ENCODE results near the gene FOXP1. TPM values are rescaled to one million over a fixed set of nuclear protein-coding genes. Genes with fewer than 3 reads are reported as not detected.

The FOXP1 gene
- total RNA-seq, 1 donor: 195 TPM

DNA sequence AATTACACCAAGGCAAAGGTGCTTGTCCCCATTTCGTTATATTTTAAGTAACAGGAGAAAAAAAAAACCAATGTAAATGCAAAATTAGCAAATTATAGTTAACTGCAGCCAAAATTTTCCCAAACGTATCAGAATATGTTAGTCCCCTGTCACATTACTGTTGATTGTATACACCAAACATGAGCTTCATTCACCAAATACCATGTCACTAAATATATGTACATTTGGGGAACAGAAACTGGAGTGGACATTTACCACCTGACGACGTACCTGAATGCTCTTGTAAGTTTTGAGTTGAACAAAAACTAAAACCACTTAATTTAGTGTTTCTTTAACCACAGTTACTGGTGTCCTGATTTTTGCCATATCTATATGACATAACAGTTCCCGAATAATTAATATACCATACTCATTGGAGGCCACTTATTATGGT is 3.3 kb upstream of the FOXP1 start:
- no peak overlapping the region for H2AFZ ChIP-seq (ENCODE audit: low read length)
- H3K79me2 ChIP-seq (ENCODE audit: insufficient read depth, low read length): peaks cover 37% of the 10 kb centered on the region
- DNase-seq (ENCODE audit: insufficient read length, low spot score, missing footprints): no peak
- no peak overlapping the region for H3K4me2 ChIP-seq (ENCODE audit: insufficient read depth, low read length)
- H3K9me3 ChIP-seq (ENCODE audit: low read depth, low read length): no peaks in the 10 kb centered on the region
- no peaks in the 10 kb centered on the region for H3K36me3 ChIP-seq (ENCODE audit: insufficient read depth, low read length)
- no peak overlapping the region for H3K27ac ChIP-seq (ENCODE audit: low read depth, low read length)
- TF ChIP-seq CTCF (IDR thresholded peaks at IDR 0.05; ENCODE audit: extremely low read depth, low read depth, low read length): no peak
- H3K4me3 ChIP-seq (ENCODE audit: insufficient read depth, low read length): no peak overlapping the region
- no peaks in the 10 kb centered on the region for H4K20me1 ChIP-seq (ENCODE audit: insufficient read depth, low read length)
- H3K4me1 ChIP-seq (ENCODE audit: insufficient read depth, low read length): peaks cover 36% of the 10 kb centered on the region
- H3K27me3 ChIP-seq (ENCODE audit: insufficient read depth, low read length): no peaks in the 10 kb centered on the region

GRCh38 chr3:71585887-71586809 is 2.6 kb upstream of the FOXP1 start:
- peak overlapping the region; percentile 85 for H3K27ac ChIP-seq (ENCODE audit: low read depth, low read length)

GRCh38 chr3:71585131-71585530 is 1.6 kb upstream of the FOXP1 start:
- Histone ChIP-seq H3K36me3 (ENCODE audit: insufficient read depth, low read length) (no peaks in the 10 kb centered on the region), H3K27me3 (ENCODE audit: insufficient read depth, low read length) (no peaks in the 10 kb centered on the region), H3K4me3 (ENCODE audit: insufficient read depth, low read length) (peak overlapping the region; percentile 87), H2AFZ (ENCODE audit: low read length) (no peak overlapping the region), H3K9me3 (ENCODE audit: low read depth, low read length) (no peaks in the 10 kb centered on the region), H3K4me2 (ENCODE audit: insufficient read depth, low read length) (peak overlapping the region; percentile 95), H3K4me1 (ENCODE audit: insufficient read depth, low read length) (peaks cover 37% of the 10 kb centered on the region), H3K79me2 (ENCODE audit: insufficient read depth, low read length) (peaks cover 54% of the 10 kb centered on the region), H4K20me1 (ENCODE audit: insufficient read depth, low read length) (no peaks in the 10 kb centered on the region), H3K27ac (ENCODE audit: low read depth, low read length) (peak overlapping the region; percentile 85)
- no peak for DNase-seq (ENCODE audit: insufficient read length, low spot score, missing footprints)
- no peak for TF ChIP-seq CTCF (IDR thresholded peaks at IDR 0.05; ENCODE audit: extremely low read depth, low read depth, low read length)

More at GRCh38 chr3:71585887-71586809, 2.6 kb upstream of the FOXP1 start:
- Histone ChIP-seq H3K4me3 (ENCODE audit: insufficient read depth, low read length) (peak overlapping the region; percentile 35), H3K9me3 (ENCODE audit: low read depth, low read length) (no peaks in the 10 kb centered on the region), H3K27me3 (ENCODE audit: insufficient read depth, low read length) (no peaks in the 10 kb centered on the region), H3K4me1 (ENCODE audit: insufficient read depth, low read length) (peaks cover 35% of the 10 kb centered on the region), H2AFZ (ENCODE audit: low read length) (no peak overlapping the region), H4K20me1 (ENCODE audit: insufficient read depth, low read length) (no peaks in the 10 kb centered on the region), H3K4me2 (ENCODE audit: insufficient read depth, low read length) (peak overlapping the region; percentile 95), H3K79me2 (ENCODE audit: insufficient read depth, low read length) (peaks cover 44% of the 10 kb centered on the region), H3K36me3 (ENCODE audit: insufficient read depth, low read length) (no peaks in the 10 kb centered on the region)
- no peak for DNase-seq (ENCODE audit: insufficient read length, low spot score, missing footprints)
- TF ChIP-seq CTCF (IDR thresholded peaks at IDR 0.05; ENCODE audit: extremely low read depth, low read depth, low read length): peak; percentile 71

- peak; percentile 82 for DNase-seq (ENCODE audit: insufficient read length, low spot score, missing footprints)
- peak overlapping the region; percentile 79 for H2AFZ ChIP-seq (ENCODE audit: low read length)
- peaks cover 42% of the 10 kb centered on the region for H3K4me1 ChIP-seq (ENCODE audit: insufficient read depth, low read length)
- peak overlapping the region; percentile 85 for H3K27ac ChIP-seq (ENCODE audit: low read depth, low read length)
- no peak for TF ChIP-seq CTCF (IDR thresholded peaks at IDR 0.05; ENCODE audit: extremely low read depth, low read depth, low read length)
- no peaks in the 10 kb centered on the region for H3K9me3 ChIP-seq (ENCODE audit: low read depth, low read length)
- no peaks in the 10 kb centered on the region for H4K20me1 ChIP-seq (ENCODE audit: insufficient read depth, low read length)
- no peaks in the 10 kb centered on the region for H3K36me3 ChIP-seq (ENCODE audit: insufficient read depth, low read length)
- peaks cover 60% of the 10 kb centered on the region for H3K79me2 ChIP-seq (ENCODE audit: insufficient read depth, low read length)
- peak overlapping the region; percentile 95 for H3K4me2 ChIP-seq (ENCODE audit: insufficient read depth, low read length)
- peak overlapping the region; percentile 87 for H3K4me3 ChIP-seq (ENCODE audit: insufficient read depth, low read length)
- no peaks in the 10 kb centered on the region for H3K27me3 ChIP-seq (ENCODE audit: insufficient read depth, low read length)
Observed at GRCh38 chr3:71584394-71585011, 975 bp upstream of the FOXP1 start.
